Mesenchymal stem cell (in vitro differentiated cells and primary cell): ENCODE data around the gene OGN.
A peak's percentile ranks its signal among the peaks of the same experiment; 100 is the strongest.

Experiments used
- DNase-seq: peaks from one replicate; pipeline ENCODE4 v3.0.0-alpha.2; 2013
- H2AFZ ChIP-seq: one replicate; pipeline ENCODE4 v1.6.1; 2013; ENCODE audit warnings: low read depth, mild to moderate bottlenecking, control low read depth, inconsistent platforms, low read length, moderate library complexity
- H2AK5ac ChIP-seq: 2 replicates; pipeline ENCODE4 v1.6.1; 2013; ENCODE audit warnings: low read length, moderate library complexity, mild to moderate bottlenecking, inconsistent platforms; ENCODE audit not compliant: severe bottlenecking
- H2BK120ac ChIP-seq: one replicate; pipeline ENCODE4 v1.6.1; 2013; ENCODE audit warnings: low read depth, mild to moderate bottlenecking, inconsistent platforms, low read length, moderate library complexity
- H2BK12ac ChIP-seq, 2 experiments: one replicate each; pipeline ENCODE4 v1.6.1; 2013; ENCODE audit warnings: inconsistent platforms in 2 of 2, low read length in 2 of 2, mild to moderate bottlenecking in 2 of 2, moderate library complexity in 2 of 2, control low read depth in 1 of 2
- H2BK15ac ChIP-seq: one replicate; pipeline ENCODE4 v1.6.1; 2013; ENCODE audit warnings: mild to moderate bottlenecking, low read depth, inconsistent platforms; ENCODE audit not compliant: poor library complexity, severe bottlenecking
- H2BK5ac ChIP-seq: 2 replicates; pipeline ENCODE4 v1.6.1; 2013; ENCODE audit warnings: low read depth, mild to moderate bottlenecking, low read length, control low read depth, inconsistent platforms; ENCODE audit not compliant: poor library complexity, severe bottlenecking
- H3K14ac ChIP-seq, 2 experiments: one replicate each; pipeline ENCODE4 v1.6.1; 2013; ENCODE audit warnings: inconsistent platforms in 2 of 2, low read length in 2 of 2, control low read depth in 1 of 2, mild to moderate bottlenecking in 1 of 2, moderate library complexity in 1 of 2
- H3K18ac ChIP-seq, 2 experiments: one replicate each; pipeline ENCODE4 v1.6.1; 2013; ENCODE audit warnings: inconsistent platforms in 2 of 2, low read length in 2 of 2, control low read depth in 1 of 2, low read depth in 1 of 2, mild to moderate bottlenecking in 1 of 2
- H3K23ac ChIP-seq, 2 experiments: one replicate each; pipeline ENCODE4 v1.6.1; 2013; ENCODE audit warnings: inconsistent platforms in 2 of 2, low read length in 2 of 2, mild to moderate bottlenecking in 2 of 2, moderate library complexity in 2 of 2, control low read depth in 1 of 2
- H3K27ac ChIP-seq: 2 replicates; pipeline ENCODE4 v1.5.1; 2013; ENCODE audit warnings: mild to moderate bottlenecking, moderate library complexity, low read length, control low read depth, inconsistent platforms; ENCODE audit not compliant: poor library complexity, severe bottlenecking
- H3K27me3 ChIP-seq, 2 experiments: 2 replicates each; pipeline versions ENCODE4 v1.6.1 to v1.7.0; 2013; ENCODE audit warnings: low read length in 2 of 2, mild to moderate bottlenecking in 2 of 2, moderate library complexity in 2 of 2, control low read depth in 1 of 2, inconsistent platforms in 1 of 2; ENCODE audit not compliant: control insufficient read depth in 1 of 2, insufficient read depth in 1 of 2
- H3K36me3 ChIP-seq, 2 experiments: 2 replicates each; pipeline versions ENCODE4 v1.6.1 to v1.7.0; 2013; ENCODE audit warnings: low read length in 2 of 2, control low read depth in 1 of 2, inconsistent platforms in 1 of 2, low read depth in 1 of 2, mild to moderate bottlenecking in 1 of 2; ENCODE audit not compliant: insufficient read depth in 2 of 2, control insufficient read depth in 1 of 2
- H3K4ac ChIP-seq, 2 experiments: one replicate each; pipeline ENCODE4 v1.6.1; 2013; ENCODE audit warnings: inconsistent platforms in 2 of 2, low read length in 2 of 2, mild to moderate bottlenecking in 2 of 2, moderate library complexity in 2 of 2, control low read depth in 1 of 2, low read depth in 1 of 2
- H3K4me1 ChIP-seq: 2 replicates; pipeline ENCODE4 v1.6.1; 2013; ENCODE audit warnings: low read depth, low read length, control low read depth; ENCODE audit not compliant: control insufficient read depth, insufficient read depth
- H3K4me2 ChIP-seq: 2 replicates; pipeline ENCODE4 v1.6.1; 2013; ENCODE audit warnings: low read length, mild to moderate bottlenecking, inconsistent platforms; ENCODE audit not compliant: poor library complexity, severe bottlenecking
- H3K4me3 ChIP-seq, 2 experiments: 2 replicates each; pipeline versions ENCODE4 v1.5.1 to v1.7.0; 2013; ENCODE audit warnings: low read length in 2 of 2, mild to moderate bottlenecking in 2 of 2, control low read depth in 1 of 2, low read depth in 1 of 2; ENCODE audit not compliant: insufficient read depth in 1 of 2
- H3K79me1 ChIP-seq: replicated peaks from 2 replicates; pipeline ENCODE4 v1.6.1; 2013; ENCODE audit warnings: mild to moderate bottlenecking, control low read depth, low read length, inconsistent platforms; ENCODE audit not compliant: poor library complexity, severe bottlenecking
- H3K9ac ChIP-seq: 2 replicates; pipeline ENCODE4 v1.7.0; 2013; ENCODE audit warnings: mild to moderate bottlenecking, low read length, moderate library complexity
- H3K9me3 ChIP-seq: 2 replicates; pipeline ENCODE4 v1.7.0; 2013; ENCODE audit warnings: mild to moderate bottlenecking, low read length; ENCODE audit not compliant: control insufficient read depth
- H4K8ac ChIP-seq: one replicate; pipeline ENCODE4 v1.6.1; 2013; ENCODE audit warnings: inconsistent platforms, mild to moderate bottlenecking, low read length, moderate library complexity
- H4K91ac ChIP-seq: one replicate; pipeline ENCODE4 v1.6.1; 2013; ENCODE audit warnings: mild to moderate bottlenecking, low read length, inconsistent platforms
- WGBS: methylation state at CpG from one replicate; pipeline ENCODE4 v1.1.7; 2013; ENCODE audit warnings: mixed read lengths; 5-methylcytosine and 5-hydroxymethylcytosine counted together

OGN gene

DNA sequence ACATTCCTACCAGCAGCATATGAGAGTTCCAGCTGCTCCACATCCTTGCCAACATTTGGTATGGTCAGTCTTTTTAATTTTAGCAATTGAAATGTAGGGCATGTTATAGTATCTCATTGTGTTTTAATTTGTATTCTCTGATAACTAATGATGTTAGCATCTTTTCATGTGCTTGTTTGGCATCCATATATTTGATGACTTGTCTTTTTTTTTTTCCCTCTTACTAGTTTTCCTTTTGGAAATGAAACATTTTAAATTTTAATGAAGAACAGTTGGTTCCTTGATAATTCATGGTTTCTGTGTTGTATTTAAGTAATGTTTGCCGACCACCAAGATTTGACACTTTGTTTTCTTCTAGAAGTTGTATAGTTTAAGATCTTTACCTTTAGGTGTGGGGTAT lies 8.8 kb downstream of the OGN start:
- WGBS = 100% methylated on average over 1 of the region's 1 CpG
- no peak overlapping the region for H2BK15ac ChIP-seq

DNA sequence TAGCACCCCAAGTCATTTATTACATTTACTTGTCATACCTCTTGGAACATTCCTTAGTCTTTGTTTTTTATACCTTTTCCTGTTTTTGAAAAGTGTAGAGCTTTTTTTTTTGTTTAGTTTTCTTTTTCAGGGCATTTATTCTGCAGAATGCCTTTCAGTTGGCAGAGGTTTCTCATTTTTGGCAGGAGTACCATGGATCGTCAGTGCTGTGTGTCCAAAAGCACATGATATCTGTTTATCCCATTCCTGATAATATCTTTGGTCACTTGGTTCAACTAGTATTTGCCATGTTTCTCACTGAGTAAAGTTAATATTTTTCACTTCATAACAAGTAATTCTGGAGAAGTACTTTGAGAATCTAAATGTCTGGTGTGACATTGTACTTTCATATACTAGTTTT lies 10.7 kb downstream of the OGN start:
- WGBS = no CpG with 5 or more reads among the region's 1 CpG
- H2AK5ac ChIP-seq = no peak overlapping the region
- H3K14ac ChIP-seq = no peak overlapping the region
- H2BK15ac ChIP-seq = no peak overlapping the region
- peak overlapping the region in 1 of 2 experiments; percentile 46 for H3K4me3 ChIP-seq
- DNase-seq = no peak
- no peak overlapping the region for H3K18ac ChIP-seq
- H3K27me3 ChIP-seq = no peaks in the 10 kb centered on the region
- H3K23ac ChIP-seq = no peak overlapping the region
- H4K8ac ChIP-seq = no peak overlapping the region
- no peak overlapping the region for H3K4ac ChIP-seq
- H3K4me1 ChIP-seq = no peaks in the 10 kb centered on the region
- no peak overlapping the region for H2BK120ac ChIP-seq
- H2AFZ ChIP-seq = no peak overlapping the region
- H3K79me1 ChIP-seq = no peaks in the 10 kb centered on the region
- H3K9ac ChIP-seq = peak overlapping the region; percentile 78
- H3K9me3 ChIP-seq = no peaks in the 10 kb centered on the region
- no peak overlapping the region for H3K27ac ChIP-seq
- H4K91ac ChIP-seq = no peak overlapping the region
- H3K36me3 ChIP-seq = no peaks in the 10 kb centered on the region
- H2BK12ac ChIP-seq = no peak overlapping the region
- no peak overlapping the region for H2BK5ac ChIP-seq
- no peak overlapping the region for H3K4me2 ChIP-seq

More for the DNA sequence above, 8.8 kb downstream of the OGN start:
- H3K4me1 ChIP-seq = no peaks in the 10 kb centered on the region
- H3K14ac ChIP-seq = no peak overlapping the region
- no peak overlapping the region for H3K18ac ChIP-seq
- H2BK5ac ChIP-seq = no peak overlapping the region
- H3K23ac ChIP-seq = no peak overlapping the region
- no peak overlapping the region for H3K4ac ChIP-seq
- H2AK5ac ChIP-seq = no peak overlapping the region
- no peaks in the 10 kb centered on the region for H3K36me3 ChIP-seq
- no peaks in the 10 kb centered on the region for H3K79me1 ChIP-seq
- H4K8ac ChIP-seq = no peak overlapping the region
- no peak overlapping the region for H3K27ac ChIP-seq
- H3K4me2 ChIP-seq = no peak overlapping the region
- H3K4me3 ChIP-seq = no peak overlapping the region
- DNase-seq = no peak
- H2AFZ ChIP-seq = no peak overlapping the region
- H3K9me3 ChIP-seq = no peaks in the 10 kb centered on the region
- H2BK120ac ChIP-seq = no peak overlapping the region
- no peaks in the 10 kb centered on the region for H3K27me3 ChIP-seq
- no peak overlapping the region for H2BK12ac ChIP-seq
- no peak overlapping the region for H3K9ac ChIP-seq
- H4K91ac ChIP-seq = no peak overlapping the region

DNA sequence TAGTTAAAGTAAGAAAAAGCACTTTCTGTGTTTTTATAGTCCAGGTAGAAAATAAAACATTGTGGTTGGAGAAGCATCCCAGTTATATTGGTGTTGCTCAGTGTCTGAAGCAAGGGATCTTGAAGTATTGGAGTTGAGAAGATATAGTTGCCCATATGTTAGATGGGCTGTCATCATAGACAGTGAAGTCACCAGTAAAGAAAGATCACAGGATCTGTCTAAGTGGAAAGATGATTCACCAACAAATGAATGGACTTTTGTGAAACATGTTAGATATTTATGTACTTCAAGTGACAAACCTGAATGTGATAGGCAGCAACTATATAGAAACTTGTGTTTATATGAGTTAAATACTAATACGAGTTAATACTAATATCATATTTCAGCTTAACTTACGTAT lies 11.7 kb downstream of the OGN start:
- Histone ChIP-seq H3K23ac (no peak overlapping the region), H2BK120ac (no peak overlapping the region), H3K27ac (no peak overlapping the region), H3K27me3 (no peaks in the 10 kb centered on the region), H3K4ac (no peak overlapping the region), H3K36me3 (no peaks in the 10 kb centered on the region), H3K18ac (no peak overlapping the region), H3K4me2 (no peak overlapping the region), H3K9me3 (no peaks in the 10 kb centered on the region), H3K9ac (peak overlapping the region; percentile 78), H2AK5ac (no peak overlapping the region), H2BK5ac (no peak overlapping the region), H4K91ac (no peak overlapping the region), H4K8ac (no peak overlapping the region), H3K4me1 (no peaks in the 10 kb centered on the region), H2BK12ac (no peak overlapping the region), H3K79me1 (no peaks in the 10 kb centered on the region), H3K4me3 (no peak overlapping the region), H2BK15ac (no peak overlapping the region), H2AFZ (no peak overlapping the region), H3K14ac (no peak overlapping the region)
- no peak for DNase-seq
- no CpG with 5 or more reads among the region's 2 CpGs for WGBS

DNA sequence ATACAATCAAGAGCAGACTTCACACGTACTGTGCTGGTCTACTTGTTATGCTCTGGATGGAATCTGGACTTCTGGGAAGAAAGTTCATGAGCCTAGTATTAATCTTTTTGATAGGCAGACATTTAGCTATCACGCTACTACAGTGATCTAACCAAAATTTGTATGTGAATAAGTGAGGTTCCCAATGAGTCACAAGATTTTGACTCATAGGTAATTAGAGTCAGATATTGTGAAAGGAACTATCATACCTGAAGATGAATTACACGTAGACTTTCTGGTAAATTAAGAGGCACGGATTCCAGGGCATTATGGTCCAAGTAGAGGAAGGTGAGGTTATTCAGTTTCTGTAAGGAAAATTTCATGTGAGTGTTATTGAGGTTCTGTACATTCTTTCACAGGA lies 18.4 kb downstream of the OGN start:
- no peak overlapping the region for H3K4me3 ChIP-seq
- H3K9ac ChIP-seq = peak overlapping the region; percentile 60
- H4K8ac ChIP-seq = no peak overlapping the region
- H4K91ac ChIP-seq = no peak overlapping the region
- no peak overlapping the region for H3K18ac ChIP-seq
- no peak overlapping the region for H2AFZ ChIP-seq
- no peaks in the 10 kb centered on the region for H3K36me3 ChIP-seq
- H2BK5ac ChIP-seq = no peak overlapping the region
- no peaks in the 10 kb centered on the region for H3K4me1 ChIP-seq
- no peak overlapping the region for H3K14ac ChIP-seq
- no peak for DNase-seq
- WGBS = 95% methylated on average over 4 of the region's 4 CpGs
- no peak overlapping the region for H3K27ac ChIP-seq
- H3K4me2 ChIP-seq = no peak overlapping the region
- no peaks in the 10 kb centered on the region for H3K9me3 ChIP-seq
- no peak overlapping the region for H3K23ac ChIP-seq
- no peak overlapping the region for H2AK5ac ChIP-seq
- H2BK15ac ChIP-seq = no peak overlapping the region
- no peaks in the 10 kb centered on the region for H3K27me3 ChIP-seq
- no peak overlapping the region for H3K4ac ChIP-seq
- no peaks in the 10 kb centered on the region for H3K79me1 ChIP-seq
- no peak overlapping the region for H2BK12ac ChIP-seq
- H2BK120ac ChIP-seq = no peak overlapping the region
